HK-2 (cell line): ENCODE data around the gene NEK7.
"Not testable (repeated sequence)": the region's sequence is repeated elsewhere in the genome, so short reads cannot be mapped to it uniquely, and the experiment has no call there.

Experiments used
- DNase-seq: peaks from one replicate; pipeline ENCODE4 v3.0.0-alpha.2; 2018; ENCODE audit not compliant: unreplicated experiment

The NEK7 gene

DNA sequence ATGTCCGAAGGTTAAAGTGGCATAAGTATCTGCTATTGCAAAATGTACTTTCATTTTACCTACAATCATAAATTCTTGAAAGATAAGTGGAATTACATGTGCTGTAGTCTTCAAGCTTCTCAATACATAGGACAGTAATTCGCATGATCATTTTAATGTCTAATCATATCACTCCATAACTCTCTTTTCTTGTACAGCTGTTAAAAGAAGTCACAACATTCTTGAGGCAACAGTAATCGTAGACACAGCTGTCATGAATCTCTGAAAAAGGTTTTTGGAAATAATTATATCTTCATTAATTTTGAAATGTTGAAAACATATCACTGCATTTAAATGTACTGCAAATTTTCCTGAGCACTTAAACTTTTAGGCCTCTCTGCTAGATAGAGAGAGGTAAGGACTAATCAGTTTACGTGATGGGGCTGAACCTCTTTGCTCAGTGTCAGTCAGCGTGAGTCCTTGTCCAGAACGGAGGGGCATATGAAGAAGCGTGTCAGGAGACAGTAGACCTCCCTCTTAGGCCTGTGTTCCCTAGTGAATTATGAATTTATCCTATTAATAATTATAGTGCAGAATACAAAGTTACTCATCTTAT, 133.4 kb downstream of the NEK7 start:
- DNase-seq, result no peak

DNA sequence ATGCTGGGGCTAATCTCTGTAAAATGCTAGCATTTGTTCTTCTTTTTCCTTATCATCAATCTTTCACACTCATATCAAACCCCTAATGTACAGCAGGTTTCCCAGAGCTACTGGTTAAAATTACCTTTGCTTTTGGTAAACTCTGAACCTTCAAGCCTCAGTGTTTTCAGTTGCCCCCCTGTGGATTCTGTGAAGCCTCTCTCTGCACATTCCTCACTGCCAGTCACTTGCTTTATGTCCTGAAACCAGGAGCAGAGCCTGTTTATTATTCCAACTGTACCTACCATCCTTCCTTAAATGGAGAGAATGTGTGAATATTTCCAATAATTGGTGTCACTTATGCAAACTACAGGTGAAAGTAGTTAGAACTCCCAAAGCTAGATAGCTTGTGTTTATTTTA, 134.2 kb downstream of the NEK7 start:
- DNase-seq, result no peak

DNA sequence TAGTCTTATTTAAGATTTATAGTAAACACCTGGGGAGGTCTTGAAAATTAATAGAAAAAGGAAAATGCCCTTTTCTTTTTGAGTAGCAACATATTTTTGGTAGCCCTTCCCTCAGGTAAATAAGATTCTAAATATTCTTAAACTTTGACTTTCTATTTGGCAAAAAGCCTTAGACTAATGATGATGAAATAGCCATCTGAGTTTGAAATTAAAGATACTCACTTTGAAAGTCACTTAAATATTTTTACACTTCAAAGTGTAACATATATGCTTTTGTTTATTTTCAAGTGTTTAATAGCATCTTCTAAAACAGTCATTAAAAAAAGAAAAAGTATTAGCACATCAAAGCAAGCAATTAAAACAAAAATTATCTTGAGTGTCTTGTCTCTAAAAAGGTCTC, 135.1 kb downstream of the NEK7 start:
- no peak for DNase-seq

DNA sequence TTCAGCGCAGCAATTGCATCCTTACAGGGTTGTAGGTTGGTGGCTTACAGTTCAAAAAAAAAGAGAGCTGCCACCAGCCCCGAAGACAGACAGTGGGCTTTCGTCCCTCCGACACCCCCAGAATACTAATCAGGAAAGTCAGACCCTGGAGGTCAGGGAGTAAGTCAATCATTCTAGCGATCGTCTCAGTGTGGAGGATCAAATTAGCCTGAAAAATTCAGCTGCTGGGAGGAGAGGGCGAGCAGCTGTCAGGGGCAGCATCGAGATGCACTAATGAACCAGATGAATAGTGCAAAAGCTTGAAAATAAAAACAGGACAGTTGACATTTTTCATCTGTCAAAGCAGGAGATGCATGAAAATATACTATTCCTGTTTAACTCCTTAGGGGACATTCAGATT, 138.4 kb downstream of the NEK7 start:
- no peak for DNase-seq

DNA sequence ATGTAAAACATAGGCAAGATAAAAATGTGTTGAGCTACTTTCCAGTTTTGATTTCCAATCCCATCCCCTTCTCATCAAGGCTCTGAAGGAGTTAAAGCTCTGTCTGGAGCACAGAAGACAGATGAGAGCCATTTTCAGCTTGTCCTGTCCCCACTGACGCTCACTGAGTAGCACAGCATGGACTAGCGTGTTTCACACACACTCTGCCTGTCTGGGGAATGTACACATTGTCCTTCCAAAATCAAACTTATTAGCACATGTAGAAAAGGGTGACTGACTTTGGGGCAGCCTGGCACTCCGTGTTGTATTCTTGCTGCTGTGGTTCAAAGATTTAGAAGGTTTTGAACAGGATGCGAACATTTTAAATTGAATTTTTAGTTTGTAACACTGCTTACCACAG, 139.2 kb downstream of the NEK7 start:
- DNase-seq, result no peak

DNA sequence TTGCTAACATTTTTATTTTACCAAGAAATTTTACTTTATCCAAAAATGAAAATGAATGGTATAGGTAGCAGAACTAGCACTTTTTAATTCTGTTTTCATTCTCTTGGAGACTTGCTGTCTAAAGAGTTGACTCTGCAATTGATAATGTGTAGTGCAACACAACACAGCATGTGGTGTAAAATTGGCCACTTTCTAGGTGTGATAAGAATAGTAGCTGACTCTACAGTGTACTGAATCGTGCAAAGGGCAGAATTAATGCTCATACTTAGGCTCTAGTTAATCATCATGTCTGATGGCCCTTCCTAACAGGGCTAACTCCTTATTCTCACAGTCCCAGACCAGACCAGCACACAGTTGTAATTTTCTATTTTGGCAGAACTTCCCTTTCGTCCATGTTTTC, 140.5 kb downstream of the NEK7 start:
- no peak for DNase-seq

DNA sequence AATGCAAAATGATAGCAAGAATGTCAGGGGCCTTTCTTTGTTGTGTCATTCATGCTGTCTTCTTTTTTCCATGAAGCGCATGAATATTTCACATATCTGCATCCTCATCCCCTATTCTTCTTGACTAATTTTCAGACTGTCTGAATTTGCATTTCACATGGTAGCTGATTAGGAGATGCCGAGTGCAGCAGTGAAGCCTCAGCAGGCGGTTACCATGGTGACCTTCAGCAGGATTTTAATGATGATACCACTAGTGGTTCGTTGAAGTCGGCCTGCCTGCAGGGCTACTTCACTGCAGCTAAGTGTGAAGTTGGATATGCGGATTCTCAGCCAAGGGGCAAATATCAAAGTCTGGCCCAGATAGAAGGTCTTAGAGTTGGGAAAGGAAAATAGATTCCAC, 141.8 kb downstream of the NEK7 start:
- DNase-seq, result no peak

DNA sequence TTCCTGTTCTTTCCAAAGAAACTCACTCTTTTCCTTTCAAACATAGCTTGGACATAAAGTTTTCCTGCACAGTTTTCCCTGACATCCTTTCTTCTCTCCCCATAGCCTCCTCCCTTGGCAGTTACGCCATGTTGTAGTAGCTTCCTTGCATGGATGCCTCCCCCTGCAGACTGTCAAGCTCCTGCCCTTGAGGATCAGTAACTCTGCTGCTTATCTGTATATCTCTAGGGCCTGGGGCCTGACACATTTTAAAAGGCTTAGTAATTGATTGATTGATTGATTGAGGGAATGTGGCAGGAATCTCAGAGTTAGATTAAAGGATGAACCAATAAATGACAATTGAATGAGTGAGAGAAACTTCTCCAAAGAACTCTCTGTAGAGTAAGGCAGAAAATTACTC, 143.7 kb downstream of the NEK7 start:
- no peak for DNase-seq

DNA sequence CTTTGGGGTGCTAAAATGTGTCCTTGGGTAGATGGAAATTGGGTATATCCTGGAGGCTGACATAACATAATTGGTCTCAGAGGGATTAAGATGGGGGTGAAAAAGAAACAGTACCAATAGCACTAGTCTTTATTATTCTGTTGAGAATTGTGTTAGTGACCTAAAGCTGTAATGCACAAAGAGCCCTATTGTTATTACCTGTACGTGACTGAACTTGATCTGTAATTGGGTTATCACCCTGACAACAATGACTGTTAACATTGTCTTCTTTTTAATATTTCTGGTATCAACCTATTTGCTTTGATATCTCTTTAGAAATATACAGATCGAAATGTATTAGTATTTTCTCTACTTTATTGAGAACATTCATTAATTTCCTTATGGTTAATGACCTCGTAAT, 147.6 kb downstream of the NEK7 start:
- no peak for DNase-seq

DNA sequence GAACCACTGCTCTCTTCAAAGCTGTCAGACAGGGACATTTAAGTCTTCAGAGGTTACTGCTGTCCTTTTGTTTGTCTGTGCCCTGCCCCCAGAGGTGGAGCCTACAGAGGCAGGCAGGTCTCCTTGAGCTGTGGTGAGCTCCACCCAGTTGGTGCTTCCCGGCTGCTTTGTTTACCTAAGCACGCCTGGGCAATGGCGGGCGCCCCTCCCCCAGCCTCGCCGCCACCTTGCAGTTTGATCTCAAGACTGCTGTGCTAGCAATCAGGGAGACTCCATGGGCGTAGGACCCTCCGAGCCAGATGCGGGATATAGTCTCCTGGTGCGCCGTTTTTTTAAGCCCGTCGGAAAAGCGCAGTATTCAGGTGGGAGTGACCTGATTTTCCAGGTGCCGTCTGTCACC, 158.0 kb downstream of the NEK7 start:
- DNase-seq, result not testable (repeated sequence)

DNA sequence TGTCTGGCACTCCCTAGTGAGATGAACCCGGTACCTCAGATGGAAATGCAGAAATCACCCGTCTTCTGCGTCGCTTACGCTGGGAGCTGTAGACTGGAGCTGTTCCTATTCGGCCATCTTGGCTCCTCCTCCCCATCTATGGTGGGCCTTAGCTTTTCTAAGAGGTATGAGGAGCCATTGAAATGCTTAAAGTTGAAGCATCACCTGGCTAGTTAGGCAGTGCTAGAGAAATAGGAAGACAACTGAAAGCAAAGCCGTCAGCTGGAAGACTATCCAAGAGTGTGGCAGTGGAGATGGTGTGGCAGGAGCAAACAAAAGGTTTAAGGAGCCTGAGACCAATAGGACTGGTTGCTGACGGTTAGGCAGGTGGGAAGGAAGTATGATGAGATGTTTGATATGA, 158.5 kb downstream of the NEK7 start:
- DNase-seq, result not testable (repeated sequence)

DNA sequence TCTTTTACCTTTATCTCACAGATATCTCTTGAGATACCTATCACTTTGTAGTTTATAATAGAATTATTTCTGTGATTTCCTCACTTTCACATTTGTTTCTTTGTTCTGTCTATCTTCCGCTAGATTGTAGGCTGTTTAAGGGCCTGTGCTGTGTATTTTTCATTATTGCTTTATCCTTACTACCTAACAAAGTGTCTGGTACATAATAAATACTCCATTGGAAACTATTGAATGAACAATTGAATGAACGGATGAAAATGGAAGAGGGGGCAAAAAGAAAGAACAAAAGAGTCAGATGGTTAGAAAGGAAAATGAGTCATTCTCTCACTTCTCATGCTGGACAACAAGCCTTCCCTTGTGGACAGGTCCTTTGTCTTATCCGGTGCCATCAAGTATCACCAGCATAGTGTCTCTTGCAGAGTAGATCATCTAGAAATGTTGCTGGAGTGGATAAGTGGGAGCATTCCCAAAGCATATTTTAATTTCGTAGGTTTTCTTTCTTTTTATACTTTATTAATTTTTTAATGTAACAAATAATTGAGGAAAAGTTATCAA, 159.8 kb downstream of the NEK7 start:
- no peak for DNase-seq

DNA sequence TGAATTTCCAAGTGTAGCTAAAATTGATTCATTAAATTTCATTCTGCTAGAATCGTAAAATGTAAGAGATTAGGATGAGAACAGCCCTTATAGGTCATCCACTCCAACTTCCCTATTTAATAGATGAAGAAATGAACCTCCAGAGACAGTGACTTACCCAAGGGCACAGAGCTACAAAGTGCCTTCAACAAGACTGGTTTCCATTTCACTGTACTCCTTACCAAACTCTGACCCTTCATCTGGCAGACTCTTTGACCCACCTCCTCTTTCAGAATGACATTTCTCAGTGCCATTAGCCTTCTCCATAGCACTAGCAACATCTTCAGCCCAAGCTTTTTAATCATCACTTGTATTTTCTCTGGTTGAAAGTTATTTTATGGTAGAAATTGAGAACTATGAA, 161.3 kb downstream of the NEK7 start:
- DNase-seq, result no peak

DNA sequence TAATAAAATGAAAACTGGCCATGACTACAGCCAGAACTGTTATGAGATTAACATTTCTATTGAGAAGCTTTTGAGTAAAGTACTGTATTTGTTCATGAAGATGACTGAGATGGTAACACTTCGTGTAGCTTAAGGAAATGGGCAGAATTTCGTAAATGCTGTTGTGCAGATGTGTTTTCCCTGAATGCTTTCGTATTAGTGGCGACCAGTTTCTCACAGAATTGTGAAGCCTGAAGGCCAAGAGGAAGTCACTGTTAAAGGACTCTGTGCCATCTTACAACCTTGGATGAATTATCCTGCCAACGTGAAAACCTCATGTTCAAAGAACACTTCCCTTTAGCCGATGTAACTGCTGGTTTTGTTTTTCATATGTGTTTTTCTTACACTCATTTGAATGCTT, 164.0 kb downstream of the NEK7 start:
- no peak for DNase-seq

DNA sequence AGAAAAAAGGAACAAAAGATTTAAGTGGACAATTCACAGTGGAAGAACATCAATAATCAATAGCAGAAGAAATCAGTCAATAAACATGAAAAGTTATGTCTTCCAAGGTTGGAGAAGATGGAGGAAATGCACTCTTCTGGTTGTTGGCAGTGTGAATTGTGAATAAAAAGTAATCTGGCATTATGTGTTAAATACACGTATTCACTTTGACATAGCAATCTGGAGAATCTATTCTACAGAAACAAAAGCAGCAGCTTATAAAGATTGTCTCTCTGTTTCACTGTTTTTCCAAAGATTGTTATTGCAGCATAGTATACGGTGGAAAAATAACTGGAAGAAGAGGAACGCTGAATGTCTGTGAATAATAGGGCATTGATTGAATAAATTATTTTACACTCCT, 169.4 kb downstream of the NEK7 start:
- DNase-seq, result no peak

DNA sequence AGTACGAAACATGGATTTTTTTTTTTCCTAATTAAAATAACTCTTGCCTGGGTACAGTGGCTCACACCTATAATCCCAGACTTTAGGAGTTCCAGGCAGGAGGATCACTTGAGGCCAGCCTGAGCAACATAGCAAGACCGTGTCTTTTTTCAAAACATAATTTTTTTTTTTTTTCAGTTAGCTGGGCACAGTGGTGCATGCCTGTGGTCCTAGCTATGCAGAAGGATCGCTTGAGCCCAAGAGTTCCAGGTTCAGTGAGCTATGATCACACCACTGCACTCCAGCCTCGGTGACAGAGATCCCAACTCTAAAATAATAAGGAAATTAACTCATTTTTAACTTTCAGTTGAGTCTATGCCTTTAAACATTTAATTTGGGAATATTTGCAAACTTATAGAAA, 170.1 kb downstream of the NEK7 start:
- DNase-seq, result no peak

DNA sequence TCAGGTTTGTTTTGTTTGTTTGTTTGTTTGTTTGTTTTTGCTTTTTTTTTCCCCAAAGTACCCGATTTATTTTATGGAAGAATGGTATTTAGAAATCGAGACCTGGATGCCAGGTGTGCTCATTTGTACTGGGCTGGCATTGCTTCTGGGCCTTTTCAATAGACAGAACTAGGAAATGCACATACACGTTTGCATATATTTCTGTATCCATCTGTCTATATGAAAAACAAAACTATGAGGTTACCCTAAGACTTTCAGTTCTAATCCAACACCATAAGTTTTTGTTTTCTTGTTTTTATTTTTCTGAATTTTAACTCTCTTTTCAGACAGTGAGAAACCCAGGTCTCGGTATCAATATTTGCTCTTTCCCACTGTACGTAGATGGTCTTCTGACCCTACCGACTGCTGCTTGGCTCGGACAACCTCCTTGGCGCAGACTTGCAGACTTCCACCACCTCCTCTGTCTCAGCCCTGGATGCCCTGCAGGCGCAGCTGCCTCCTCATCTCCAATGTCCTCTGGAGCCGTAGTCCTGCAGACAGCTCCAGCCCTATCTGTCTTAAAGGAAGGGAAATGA, 171.7 kb downstream of the NEK7 start:
- DNase-seq, result no peak

DNA sequence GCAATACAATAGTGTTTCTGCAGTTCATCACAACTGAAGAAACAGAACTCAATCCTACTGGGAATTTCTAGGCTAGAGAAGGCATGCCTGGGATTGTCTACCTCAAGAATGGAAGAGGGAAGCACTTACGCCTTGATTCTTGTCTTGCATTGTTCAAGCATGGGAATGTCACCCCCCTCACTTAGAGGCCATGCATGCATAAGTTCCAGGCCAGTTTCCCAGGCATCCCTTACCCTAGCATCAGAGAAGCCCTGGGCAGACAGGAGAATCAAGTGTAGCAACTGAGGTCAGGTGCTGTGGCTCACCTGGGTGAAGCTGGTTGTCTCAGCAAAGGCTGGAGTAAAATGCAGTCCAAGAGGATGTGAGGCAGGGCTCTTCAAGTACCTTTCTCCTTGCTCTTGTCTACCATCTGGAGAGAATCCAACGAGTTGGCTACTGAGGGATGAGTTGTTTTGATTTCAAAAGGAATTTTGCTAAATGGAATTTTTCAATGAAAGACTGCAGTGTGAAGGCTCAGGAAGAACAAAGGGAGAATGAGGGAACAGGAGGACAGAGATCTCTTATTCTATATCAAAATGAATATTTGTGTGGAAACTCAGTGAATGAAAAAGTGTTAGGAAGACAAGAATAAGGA, 174.3 kb downstream of the NEK7 start:
- no peak for DNase-seq

DNA sequence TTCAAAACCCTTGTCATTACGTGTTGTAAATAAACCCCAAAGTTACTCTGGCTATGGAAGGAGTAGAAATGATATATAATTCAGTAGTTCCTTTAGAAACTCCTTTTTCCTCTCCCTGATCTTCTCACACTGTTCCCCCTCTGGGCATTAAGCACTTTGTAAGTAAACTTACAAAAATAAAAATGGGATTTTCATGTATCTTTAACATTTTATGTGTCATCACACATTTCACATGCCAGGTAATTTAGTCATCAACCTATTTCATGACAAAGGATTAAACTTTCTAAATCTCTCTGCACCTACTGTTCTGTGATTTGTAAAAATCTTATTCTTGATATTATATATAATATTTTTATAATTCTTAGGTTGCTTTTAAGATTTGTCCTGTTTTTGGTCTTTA, 176.9 kb downstream of the NEK7 start:
- DNase-seq, result no peak

DNA sequence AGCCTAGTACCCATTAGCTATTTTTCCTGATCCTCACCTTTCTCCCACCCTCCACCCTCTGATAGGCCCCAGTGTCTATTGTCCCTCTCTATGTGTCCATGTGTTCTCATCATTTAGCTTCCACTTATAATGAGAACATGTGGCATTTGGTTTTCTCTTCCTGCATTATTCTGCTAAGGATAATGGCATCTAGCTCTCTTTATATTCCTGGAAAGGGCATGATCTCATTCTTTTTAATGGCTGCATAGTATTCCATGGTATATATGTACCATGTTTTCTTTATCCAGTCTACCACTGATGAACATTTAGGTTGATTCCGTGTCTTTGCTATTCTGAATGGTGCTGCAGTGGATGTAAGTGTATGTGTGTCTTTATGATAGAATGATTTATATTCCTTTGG, 178.9 kb downstream of the NEK7 start:
- DNase-seq, result no peak

DNA sequence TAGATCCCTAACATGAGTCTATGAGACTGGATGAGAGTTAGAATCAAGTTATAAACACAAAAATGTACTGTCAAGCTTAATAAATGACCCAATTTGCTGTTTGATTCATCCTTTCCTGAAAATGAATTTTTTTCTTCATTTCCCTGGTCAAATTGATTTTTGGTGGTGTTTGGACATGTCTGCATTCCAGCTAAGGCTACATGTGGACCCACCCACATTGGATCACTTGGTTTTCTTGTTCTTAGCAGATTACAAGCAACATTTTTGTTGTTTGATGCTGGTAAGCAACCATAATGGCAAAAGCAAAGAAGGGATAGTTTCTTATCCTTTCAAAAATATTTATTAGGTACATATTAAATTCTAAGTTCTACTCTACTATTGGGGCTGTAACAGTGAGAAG, 181.1 kb downstream of the NEK7 start:
- no peak for DNase-seq

DNA sequence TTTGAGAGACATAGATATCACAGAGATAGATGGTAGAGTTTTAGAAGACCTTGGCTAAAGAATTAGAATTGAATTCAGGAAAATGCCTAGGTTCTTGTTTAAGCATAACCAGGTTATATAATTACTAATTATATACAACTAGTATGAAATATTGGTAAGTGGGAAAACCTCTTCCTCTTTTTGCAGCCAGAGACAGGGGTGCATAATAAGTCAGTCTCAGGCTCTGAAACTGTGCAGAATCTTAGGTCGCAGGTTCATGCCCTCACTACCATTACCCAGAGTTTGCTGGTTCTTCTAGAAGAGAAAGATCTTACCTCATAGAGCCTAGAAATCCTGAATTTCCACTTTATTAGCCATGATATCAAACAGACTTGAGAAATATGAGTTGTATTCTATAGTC, 183.3 kb downstream of the NEK7 start:
- DNase-seq, result no peak

DNA sequence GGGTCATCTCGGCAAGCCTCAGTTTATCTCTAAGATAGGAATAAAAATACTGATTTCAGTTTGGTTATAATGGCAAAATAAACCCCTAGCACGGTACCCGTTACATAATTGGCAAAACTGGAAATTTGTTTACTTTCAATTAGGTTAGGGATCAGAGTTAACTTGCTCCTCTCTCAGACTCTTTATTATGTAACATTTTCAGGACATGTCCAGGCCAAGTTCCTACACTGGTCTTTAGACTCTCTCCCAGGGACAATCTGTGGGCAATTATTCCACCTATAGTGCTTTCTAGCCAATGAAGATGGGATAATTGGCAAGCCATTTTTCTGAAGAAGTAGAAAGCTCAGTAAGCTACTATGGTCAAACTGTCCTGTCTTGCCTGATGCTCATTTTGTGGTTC, 189.4 kb downstream of the NEK7 start:
- DNase-seq, result no peak

DNA sequence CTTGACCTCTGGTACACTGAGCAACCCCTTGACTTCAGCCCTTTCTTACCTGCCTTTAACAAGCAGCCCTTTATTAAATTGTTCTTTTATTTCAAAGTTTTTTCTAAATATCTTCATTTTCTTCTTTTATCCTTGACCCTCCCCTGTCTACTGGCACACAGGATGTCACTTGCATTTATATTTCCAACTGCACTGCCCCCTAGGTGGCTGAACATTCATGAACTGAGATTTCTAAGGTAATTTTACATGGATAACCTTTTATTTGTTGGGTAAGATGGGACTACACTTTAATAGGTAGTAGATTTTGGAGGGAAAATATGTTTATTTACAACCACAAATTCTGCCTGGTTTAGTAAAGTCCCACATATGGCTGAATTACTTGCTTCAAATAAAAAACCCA, 193.7 kb downstream of the NEK7 start:
- no peak for DNase-seq
